ENCODE results near the gene CYP2U1. TPM values are rescaled to one million over a fixed set of nuclear protein-coding genes. Genes with fewer than 3 reads are reported as not detected.

CYP2U1 gene
- total RNA-seq, 1 experiment from 2014 or later = 1.1 TPM

DNA sequence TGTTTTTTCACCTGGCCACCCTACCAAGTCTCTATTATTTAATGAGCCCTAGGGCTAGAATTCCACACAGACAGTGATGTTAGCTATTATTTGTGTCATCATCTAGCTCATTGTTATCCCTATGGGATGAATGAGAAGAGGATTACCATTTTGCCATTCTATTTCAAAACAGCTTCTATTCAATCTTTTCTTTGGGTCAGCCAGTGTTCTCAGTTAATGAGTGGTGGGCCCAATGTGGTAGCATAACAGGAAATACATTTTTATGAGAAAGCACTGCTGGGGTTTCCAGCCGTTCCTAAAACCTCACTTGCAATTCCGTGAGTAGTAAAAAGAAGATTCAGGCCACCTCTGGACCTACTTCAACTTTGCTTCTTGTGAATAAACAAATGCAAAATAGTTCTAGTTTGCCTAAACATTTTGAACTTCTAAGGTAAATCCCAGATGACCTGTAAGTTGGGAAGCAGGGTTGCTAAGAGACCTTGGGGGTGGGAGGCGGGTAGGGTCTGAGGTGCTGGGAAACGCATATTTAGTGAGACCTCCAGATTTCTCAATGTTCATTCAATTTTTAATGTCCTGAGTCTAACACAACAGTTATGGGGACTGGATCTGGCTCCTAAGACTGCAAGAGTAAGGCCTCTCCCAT lies 24.8 kb upstream of the CYP2U1 start:
- intact Hi-C loops (cut with micrococcal nuclease; ENCODE audit: unreplicated experiment) = no loop called here
- Histone ChIP-seq H3K27ac (no peak overlapping the region), H3K9me2 (ENCODE audit: insufficient read depth) (no peaks in the 10 kb centered on the region), H3F3A (ENCODE audit: insufficient read depth, low read depth) (no peaks in the 10 kb centered on the region), H3K9me3 (ENCODE audit: insufficient read depth, low read depth) (no peaks in the 10 kb centered on the region), H3K79me2 (ENCODE audit: low read depth) (no peaks in the 10 kb centered on the region), H4K20me1 (ENCODE audit: insufficient read depth) (no peaks in the 10 kb centered on the region), H2AFZ (no peak overlapping the region), H3K4me1 (replicated peaks; ENCODE audit: insufficient read depth) (no peaks in the 10 kb centered on the region), H3K27me3 (ENCODE audit: insufficient read depth, low read depth) (no peaks in the 10 kb centered on the region), H3K4me2 (no peak overlapping the region), H3K4me3 (no peak overlapping the region), H3K36me3 (ENCODE audit: low read depth) (no peaks in the 10 kb centered on the region; the same call in 1 of the 2 replicates)
- no TSS peak for BruUV-seq (replicated peaks)
- ChIA-PET POLR2A (ENCODE audit: unreplicated experiment) (no interaction called here), CTCF (no interaction called here)
- TF ChIP-seq, protein P1, sequence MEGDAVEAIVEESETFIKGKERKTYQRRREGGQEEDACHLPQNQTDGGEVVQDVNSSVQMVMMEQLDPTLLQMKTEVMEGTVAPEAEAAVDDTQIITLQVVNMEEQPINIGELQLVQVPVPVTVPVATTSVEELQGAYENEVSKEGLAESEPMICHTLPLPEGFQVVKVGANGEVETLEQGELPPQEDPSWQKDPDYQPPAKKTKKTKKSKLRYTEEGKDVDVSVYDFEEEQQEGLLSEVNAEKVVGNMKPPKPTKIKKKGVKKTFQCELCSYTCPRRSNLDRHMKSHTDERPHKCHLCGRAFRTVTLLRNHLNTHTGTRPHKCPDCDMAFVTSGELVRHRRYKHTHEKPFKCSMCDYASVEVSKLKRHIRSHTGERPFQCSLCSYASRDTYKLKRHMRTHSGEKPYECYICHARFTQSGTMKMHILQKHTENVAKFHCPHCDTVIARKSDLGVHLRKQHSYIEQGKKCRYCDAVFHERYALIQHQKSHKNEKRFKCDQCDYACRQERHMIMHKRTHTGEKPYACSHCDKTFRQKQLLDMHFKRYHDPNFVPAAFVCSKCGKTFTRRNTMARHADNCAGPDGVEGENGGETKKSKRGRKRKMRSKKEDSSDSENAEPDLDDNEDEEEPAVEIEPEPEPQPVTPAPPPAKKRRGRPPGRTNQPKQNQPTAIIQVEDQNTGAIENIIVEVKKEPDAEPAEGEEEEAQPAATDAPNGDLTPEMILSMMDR (conservative IDR thresholded peaks at IDR 0.05) = no peak
- no peak for DNase-seq

DNA sequence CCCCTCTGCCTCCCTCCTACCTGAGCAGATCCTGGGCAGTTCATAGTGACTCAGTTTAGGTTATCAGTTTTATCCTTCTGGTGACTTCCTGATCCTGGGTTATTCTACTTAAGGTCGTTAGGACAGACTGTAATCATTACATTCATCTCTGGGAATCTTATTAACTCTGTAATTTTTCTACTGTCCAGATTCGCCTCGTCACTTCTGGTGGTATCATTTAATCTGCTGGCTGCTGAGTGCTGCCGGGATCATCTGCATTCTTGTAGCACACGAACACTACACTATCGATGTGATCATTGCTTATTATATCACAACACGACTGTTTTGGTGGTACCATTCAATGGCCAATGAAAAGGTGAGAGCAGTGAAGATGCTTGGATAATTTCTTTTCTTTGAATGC lies 23.0 kb upstream of the CYP2U1 start:
- Histone ChIP-seq H3K27me3 (ENCODE audit: insufficient read depth, low read depth) (no peaks in the 10 kb centered on the region), H2AFZ (no peak overlapping the region), H3K79me2 (ENCODE audit: low read depth) (no peaks in the 10 kb centered on the region), H3K9me2 (ENCODE audit: insufficient read depth) (no peaks in the 10 kb centered on the region), H3K4me2 (no peak overlapping the region), H3F3A (ENCODE audit: insufficient read depth, low read depth) (no peaks in the 10 kb centered on the region), H3K9me3 (ENCODE audit: insufficient read depth, low read depth) (no peaks in the 10 kb centered on the region), H3K36me3 (ENCODE audit: low read depth) (no peaks in the 10 kb centered on the region; the same call in 1 of the 2 replicates), H3K4me3 (no peak overlapping the region), H3K27ac (no peak overlapping the region), H3K4me1 (replicated peaks; ENCODE audit: insufficient read depth) (peaks cover 5% of the 10 kb centered on the region; the same call in 1 of the 2 replicates), H4K20me1 (ENCODE audit: insufficient read depth) (no peaks in the 10 kb centered on the region)
- CTCF ChIA-PET = no interaction called here
- no TSS peak for BruUV-seq (replicated peaks)
- POLR2A ChIA-PET (ENCODE audit: unreplicated experiment) = no interaction called here
- no peak for DNase-seq
- no peak for TF ChIP-seq EZH2 (IDR thresholded peaks at IDR 0.05; ENCODE audit: low read depth)
- TF ChIP-seq, protein P1 (conservative IDR thresholded peaks at IDR 0.05) = no peak
- intact Hi-C loops (cut with micrococcal nuclease; ENCODE audit: unreplicated experiment) = no loop called here

DNA sequence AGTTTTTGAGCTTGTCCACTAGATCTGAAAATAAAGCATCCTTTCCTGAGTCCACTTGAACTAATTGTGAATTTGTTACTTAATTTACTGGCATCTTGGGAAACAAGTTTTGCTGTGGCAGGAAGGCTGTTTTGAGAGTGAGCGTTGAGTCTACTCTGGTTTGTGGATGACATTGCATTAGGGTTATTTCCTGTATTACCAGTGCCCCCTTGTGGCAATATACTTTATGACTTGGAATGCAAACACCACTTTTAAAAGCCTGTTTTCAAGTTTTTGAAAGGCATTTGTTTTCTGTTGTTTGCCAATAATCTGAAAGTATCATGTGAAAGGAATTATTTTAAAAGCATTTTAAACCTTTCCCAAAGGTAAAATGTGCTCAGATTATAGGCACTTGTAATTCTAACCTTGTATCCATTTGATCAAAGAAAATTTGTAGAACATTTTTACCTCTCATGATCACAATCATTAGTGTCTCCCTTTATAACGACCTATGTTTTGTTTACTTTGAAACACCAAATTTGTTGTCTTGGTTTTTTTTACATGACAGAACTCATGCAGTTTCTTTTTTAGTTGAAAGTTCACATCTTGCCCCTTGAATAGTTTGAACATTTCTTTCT lies 18.0 kb upstream of the CYP2U1 start:
- CTCF ChIA-PET = interaction anchor here (0.7 to 1.4 kb wide), 2 partner anchors 10 to 18 kb away, joined by 3 to 8 read pairs; no protein-coding TSS in a partner anchor
- no peak overlapping the region for H3K4me2 ChIP-seq

More for the DNA sequence above, 18.0 kb upstream of the CYP2U1 start:
- Histone ChIP-seq H2AFZ (no peak overlapping the region), H3K36me3 (ENCODE audit: low read depth) (no peaks in the 10 kb centered on the region), H3K27ac (no peak overlapping the region), H3F3A (ENCODE audit: insufficient read depth, low read depth) (no peaks in the 10 kb centered on the region), H3K4me3 (no peak overlapping the region), H4K20me1 (ENCODE audit: insufficient read depth) (no peaks in the 10 kb centered on the region), H3K79me2 (ENCODE audit: low read depth) (no peaks in the 10 kb centered on the region), H3K27me3 (ENCODE audit: insufficient read depth, low read depth) (no peaks in the 10 kb centered on the region), H3K9me2 (ENCODE audit: insufficient read depth) (no peaks in the 10 kb centered on the region), H3K9me3 (ENCODE audit: insufficient read depth, low read depth) (no peaks in the 10 kb centered on the region), H3K4me1 (replicated peaks; ENCODE audit: insufficient read depth) (peaks cover 5% of the 10 kb centered on the region; the same call in 1 of the 2 replicates)
- peak; percentile 11 to 47 for DNase-seq
- POLR2A ChIA-PET (ENCODE audit: unreplicated experiment) = no interaction called here
- intact Hi-C loops (cut with micrococcal nuclease; ENCODE audit: unreplicated experiment) = loop anchor here (1.0 kb wide), 2 partner anchors 89 to 155 kb away; partner anchors contain the start of gene SGMS2
- BruUV-seq (replicated peaks) = no TSS peak
- TF ChIP-seq EZH2 (IDR thresholded peaks at IDR 0.05; ENCODE audit: low read depth) = no peak
- TF ChIP-seq, protein P1 (conservative IDR thresholded peaks at IDR 0.05) = peak; percentile 80

All from PC-9 (cell line).